GM12892 (cell line): ENCODE data around the gene IL2RA. TPM values are rescaled to one million over a fixed set of nuclear protein-coding genes. Genes with fewer than 3 reads are reported as not detected.
"Not testable (repeated sequence)": the region's sequence is repeated elsewhere in the genome, so short reads cannot be mapped to it uniquely, and the experiment has no call there.

Source experiments
- DNase-seq: peaks from one replicate; pipeline ENCODE4 v3.0.0; 2011; ENCODE audit not compliant: insufficient read length
- FAIRE-seq: peaks from 2 replicates; lab custom pipeline; 2011; peaks lifted over from hg19 to GRCh38; lab: Jason Lieb, UNC
- POLR2A ChIP-seq: IDR thresholded peaks from 2 replicates; pipeline ENCODE4 v1.6.1; 2011; ENCODE audit warnings: low read depth, low read length, control low read depth
- POLR2AphosphoS5 ChIP-seq: IDR thresholded peaks from 2 replicates; pipeline ENCODE4 v1.6.1; 2011; ENCODE audit warnings: low read depth, low read length, control low read depth
- TAF1 ChIP-seq: IDR thresholded peaks from 2 replicates; pipeline ENCODE4 v1.6.1; 2011; ENCODE audit warnings: low read depth, mild to moderate bottlenecking, control low read depth, low read length, borderline replicate concordance
- polyA plus RNA-seq: library from polyadenylated mRNA; unstranded; fragments of >200 nt; gene quantifications from one replicate; pipeline ENCODE4 v1.2.1, GENCODE V29; 2012; ENCODE audit warnings: missing spikeins, inconsistent platforms; ENCODE audit not compliant: missing spikeins

IL2RA gene
- polyA plus RNA-seq = 7.2 TPM

- no peak; the same call in 1 of the 2 replicates for TF ChIP-seq POLR2A
- no peak for TF ChIP-seq POLR2AphosphoS5
- no peak for TF ChIP-seq TAF1
- FAIRE-seq = peak; percentile 48
- no peak for DNase-seq
Measured at GRCh38 chr10:6062101-6062771, at the start of gene IL2RA. Gene IL2RA (minus strand): TSS chr10:6062367. CDS start chr10:6062151, 216 bp downstream.

- DNase-seq = no peak
- FAIRE-seq = no peak
- TF ChIP-seq TAF1 (no peak), POLR2AphosphoS5 (no peak), POLR2A (no peak)
Measured at GRCh38 chr10:6110136-6110535, 48.0 kb upstream of the IL2RA start.

- FAIRE-seq = no peak
- DNase-seq = no peak
- no peak for TF ChIP-seq POLR2A
- TF ChIP-seq TAF1 = no peak
- no peak for TF ChIP-seq POLR2AphosphoS5
Measured at GRCh38 chr10:6109444-6109775, 47.2 kb upstream of the IL2RA start.

- FAIRE-seq (peak; percentile 87), DNase-seq (no peak)
- TF ChIP-seq TAF1 (no peak), POLR2AphosphoS5 (no peak), POLR2A (no peak)
Measured at GRCh38 chr10:6108631-6109443, 46.7 kb upstream of the IL2RA start.

GRCh38 chr10:6108072-6108471, 45.9 kb upstream of the IL2RA start:
- DNase-seq (no peak), FAIRE-seq (no peak)
- TF ChIP-seq POLR2AphosphoS5 = no peak
- no peak for TF ChIP-seq TAF1
- no peak for TF ChIP-seq POLR2A

GRCh38 chr10:6107616-6108015, 45.4 kb upstream of the IL2RA start:
- not testable (repeated sequence) for DNase-seq, FAIRE-seq

- DNase-seq = no peak
- no peak for FAIRE-seq
Measured at GRCh38 chr10:6103591-6103990, 41.4 kb upstream of the IL2RA start.

GRCh38 chr10:6102128-6102527, 40.0 kb upstream of the IL2RA start:
- DNase-seq (no peak), FAIRE-seq (no peak)
- TF ChIP-seq POLR2A = no peak
- no peak for TF ChIP-seq POLR2AphosphoS5
- no peak for TF ChIP-seq TAF1

More at GRCh38 chr10:6103591-6103990, 41.4 kb upstream of the IL2RA start:
- TF ChIP-seq TAF1 (no peak), POLR2A (no peak), POLR2AphosphoS5 (no peak)

GRCh38 chr10:6101181-6101580, 39.0 kb upstream of the IL2RA start:
- TF ChIP-seq POLR2A (no peak), POLR2AphosphoS5 (no peak), TAF1 (no peak)
- no peak for DNase-seq
- FAIRE-seq = no peak

- FAIRE-seq (no peak), DNase-seq (no peak)
- TF ChIP-seq TAF1 (no peak), POLR2AphosphoS5 (no peak), POLR2A (no peak)
Measured at GRCh38 chr10:6100370-6100769, 38.2 kb upstream of the IL2RA start.

- no peak for FAIRE-seq
- TF ChIP-seq POLR2A = no peak
- TF ChIP-seq POLR2AphosphoS5 = no peak
- TF ChIP-seq TAF1 = no peak
- DNase-seq = no peak
Measured at GRCh38 chr10:6098156-6098555, 36.0 kb upstream of the IL2RA start.

GRCh38 chr10:6097063-6097462, 34.9 kb upstream of the IL2RA start:
- no peak for TF ChIP-seq POLR2AphosphoS5
- TF ChIP-seq TAF1 = no peak
- TF ChIP-seq POLR2A = no peak
- DNase-seq = no peak
- FAIRE-seq = no peak
